PC-3 (cell line): ENCODE measurements around the gene MKNK1. TPM values are rescaled to one million over a fixed set of nuclear protein-coding genes. Genes with fewer than 3 reads are reported as not detected.

Source experiments
- ATAC-seq: fragments of 200-7000 bp; cut with Tn5 transposase; 2 replicates; pipeline ENCODE4 v1.9.1; 2020; ENCODE audit warnings: mild to moderate bottlenecking, moderate library complexity
- BruUV-seq: library from RNA; stranded (reverse); fragments of 400-500 nt; replicated peaks from 2 replicates; lab custom pipeline; 2021; lab: Mats Ljungman, UMichigan
- CTCF ChIA-PET: fragments of 300-600 bp; sonication (Branson Sonifier 250); formaldehyde crosslinking; loops from one replicate; lab custom pipeline; 2022; ENCODE audit warnings: antibody characterized with exemption; lab: Charles Lee
- POLR2A ChIA-PET: fragments of 300-600 bp; sonication (Branson Sonifier 250); formaldehyde crosslinking; loops from one replicate; lab custom pipeline; 2022; ENCODE audit warnings: antibody characterized with exemption; ENCODE audit not compliant: unreplicated experiment; lab: Charles Lee
- DNase-seq: peaks from one replicate; pipeline ENCODE4 v3.0.0-alpha.2; 2015
- H2AFZ ChIP-seq: fragments of 300-600 bp; sonication (generic); 2 replicates; pipeline ENCODE4 v1.6.0; 2016; ENCODE audit warnings: antibody characterized with exemption, low read length
- H3F3A ChIP-seq: fragments of 300-600 bp; sonication (generic); one replicate; pipeline ENCODE4 v1.6.0; 2017; ENCODE audit warnings: antibody characterized with exemption, low read length, control low read depth, mild to moderate bottlenecking; ENCODE audit not compliant: unreplicated experiment
- H3K27ac ChIP-seq: fragments of 300-600 bp; sonication (generic); 2 replicates; pipeline ENCODE4 v1.5.1; 2016; ENCODE audit warnings: mild to moderate bottlenecking, low read length
- H3K27me3 ChIP-seq: fragments of 300-600 bp; sonication (generic); 2 replicates; pipeline ENCODE4 v1.6.1; 2016; ENCODE audit warnings: low read length, mixed read lengths
- H3K36me3 ChIP-seq: fragments of 300-600 bp; sonication (generic); 2 replicates; pipeline ENCODE4 v1.6.1; 2016; ENCODE audit warnings: low read depth, mixed run types, low read length, mixed read lengths
- H3K4me1 ChIP-seq: fragments of 300-600 bp; sonication (generic); 2 replicates; pipeline ENCODE4 v1.5.1; 2016; ENCODE audit warnings: low read length; ENCODE audit not compliant: insufficient read depth
- H3K4me2 ChIP-seq: fragments of 300-600 bp; sonication (generic); 2 replicates; pipeline ENCODE4 v1.6.0; 2016; ENCODE audit warnings: low read length
- H3K4me3 ChIP-seq: fragments of 300-600 bp; sonication (generic); 2 replicates; pipeline ENCODE4 v1.5.1; 2016; ENCODE audit warnings: mild to moderate bottlenecking, low read length, mixed read lengths
- H3K79me2 ChIP-seq: fragments of 300-600 bp; sonication (generic); 2 replicates; pipeline ENCODE4 v1.6.1; 2017; ENCODE audit warnings: low read length, mixed read lengths
- H3K9ac ChIP-seq: fragments of 300-600 bp; sonication (generic); 2 replicates; pipeline ENCODE4 v1.6.0; 2016; ENCODE audit warnings: mild to moderate bottlenecking, low read length
- H3K9me2 ChIP-seq: fragments of 300-600 bp; sonication (generic); replicated peaks from 2 replicates; pipeline ENCODE4 v1.6.1; 2016; ENCODE audit warnings: mixed run types, low read length, mixed read lengths
- H3K9me3 ChIP-seq: fragments of 300-600 bp; sonication (generic); 2 replicates; pipeline ENCODE4 v1.6.1; 2016; ENCODE audit warnings: low read length, mixed read lengths
- H4K20me1 ChIP-seq: fragments of 300-600 bp; sonication (generic); 2 replicates; pipeline ENCODE4 v1.6.1; 2016; ENCODE audit warnings: low read length, mixed read lengths
- EZH2 ChIP-seq: fragments of 300-600 bp; sonication (generic); IDR thresholded peaks from one replicate; pipeline ENCODE4 v1.6.1; 2017; ENCODE audit warnings: antibody characterized with exemption, mild to moderate bottlenecking, low read length; ENCODE audit not compliant: unreplicated experiment
- EZH2phosphoT487 ChIP-seq: fragments of 300-600 bp; sonication (generic); IDR thresholded peaks from 2 replicates; pipeline ENCODE4 v1.6.1; 2018; ENCODE audit warnings: mild to moderate bottlenecking, antibody characterized with exemption, low read length, borderline replicate concordance
- intact Hi-C: fragments of 100-400 bp; cut with micrococcal nuclease; formaldehyde crosslinking; loops from 2 replicates; pipeline ENCODE4 v1.9.0; 2023
- total RNA-seq: library from RNA; depleted of rRNA; stranded (reverse); fragments of >200 nt; gene quantifications from 2 replicates; pipeline ENCODE4 v1.2.3, GENCODE V29; 2014
- TF ChIP-seq, protein P1 (sequence below): fragments of 300-600 bp; sonication (generic); conservative IDR thresholded peaks from 2 replicates; pipeline ENCODE4 v1.5.1; 2017; ENCODE audit warnings: antibody characterized with exemption, low read depth, mild to moderate bottlenecking, low read length

The MKNK1 gene
- total RNA-seq, 1 experiment from 2014 or later: 36.8 TPM

DNA sequence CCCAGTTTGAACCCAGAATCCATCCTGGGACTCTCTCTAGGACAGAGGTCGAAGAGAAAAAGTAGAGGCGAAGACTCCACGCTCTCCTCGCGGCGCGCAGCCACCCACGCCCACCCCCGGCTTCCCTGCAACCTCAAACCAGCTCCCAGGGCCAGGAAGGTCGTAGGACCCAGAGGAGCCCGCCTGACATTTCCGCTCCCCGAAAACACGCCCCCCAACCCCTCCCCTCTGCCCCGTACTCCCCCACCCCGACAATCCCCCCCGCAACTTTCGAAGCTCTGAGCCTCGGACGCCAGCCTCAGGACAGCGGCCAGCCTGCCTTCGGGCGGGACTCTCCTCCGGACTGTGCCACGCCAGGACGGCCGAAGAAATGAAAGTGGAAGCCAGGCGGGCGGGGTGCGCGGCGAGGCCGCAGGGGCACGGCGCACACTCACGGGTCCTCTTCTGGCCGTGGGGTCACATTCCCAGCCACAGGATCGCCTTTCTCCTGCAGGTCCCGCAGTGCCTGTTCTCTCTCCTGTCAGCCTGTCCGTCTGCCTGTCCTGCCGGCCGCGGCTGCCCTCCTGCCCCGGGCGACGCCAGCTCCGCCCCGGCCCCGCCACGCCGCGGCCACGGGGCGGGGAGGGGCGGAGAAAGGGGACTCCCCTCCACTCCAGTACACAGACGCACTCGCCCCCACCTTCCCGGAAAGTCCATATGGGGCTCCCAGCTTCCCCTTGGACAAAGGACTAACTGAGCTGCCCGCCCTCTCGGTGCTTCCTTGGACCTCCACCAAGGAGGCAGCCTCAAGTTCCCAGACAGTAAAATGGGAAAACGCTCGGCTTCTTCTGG, 12.4 kb upstream of the MKNK1 start, which contains the start of gene MOB3C:
TSS of gene MOB3C (minus strand) at position 535 of the 831 bp plus-strand sequence. CDS start 3,490 bp downstream, outside the sequence.
- Histone ChIP-seq H2AFZ (peak within 1 kb of the TSS; percentile 84), H3K4me1 (peaks cover 54% of the 10 kb centered on the region), H3K4me3 (peak within 1 kb of the TSS; percentile 91), H3K79me2 (peaks cover 22% of the 10 kb centered on the region), H3K9me2 (no peaks in the 10 kb centered on the region), H3K36me3 (no peaks in the 10 kb centered on the region), H3K9me3 (no peaks in the 10 kb centered on the region), H3K9ac (peak within 1 kb of the TSS; percentile 80), H3K27me3 (no peaks in the 10 kb centered on the region), H3F3A (no peaks in the 10 kb centered on the region), H4K20me1 (no peaks in the 10 kb centered on the region), H3K4me2 (peak within 1 kb of the TSS; percentile 87), H3K27ac (peak within 1 kb of the TSS; percentile 33)
- CTCF ChIA-PET: no interaction called here
- no peak for TF ChIP-seq EZH2phosphoT487
- TF ChIP-seq, protein P1, sequence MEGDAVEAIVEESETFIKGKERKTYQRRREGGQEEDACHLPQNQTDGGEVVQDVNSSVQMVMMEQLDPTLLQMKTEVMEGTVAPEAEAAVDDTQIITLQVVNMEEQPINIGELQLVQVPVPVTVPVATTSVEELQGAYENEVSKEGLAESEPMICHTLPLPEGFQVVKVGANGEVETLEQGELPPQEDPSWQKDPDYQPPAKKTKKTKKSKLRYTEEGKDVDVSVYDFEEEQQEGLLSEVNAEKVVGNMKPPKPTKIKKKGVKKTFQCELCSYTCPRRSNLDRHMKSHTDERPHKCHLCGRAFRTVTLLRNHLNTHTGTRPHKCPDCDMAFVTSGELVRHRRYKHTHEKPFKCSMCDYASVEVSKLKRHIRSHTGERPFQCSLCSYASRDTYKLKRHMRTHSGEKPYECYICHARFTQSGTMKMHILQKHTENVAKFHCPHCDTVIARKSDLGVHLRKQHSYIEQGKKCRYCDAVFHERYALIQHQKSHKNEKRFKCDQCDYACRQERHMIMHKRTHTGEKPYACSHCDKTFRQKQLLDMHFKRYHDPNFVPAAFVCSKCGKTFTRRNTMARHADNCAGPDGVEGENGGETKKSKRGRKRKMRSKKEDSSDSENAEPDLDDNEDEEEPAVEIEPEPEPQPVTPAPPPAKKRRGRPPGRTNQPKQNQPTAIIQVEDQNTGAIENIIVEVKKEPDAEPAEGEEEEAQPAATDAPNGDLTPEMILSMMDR: no peak
- TF ChIP-seq EZH2: no peak
- BruUV-seq: no TSS peak
- DNase-seq (peak; percentile 71), ATAC-seq (peak; percentile 68)
- intact Hi-C loops: no loop called here
- POLR2A ChIA-PET: interaction anchor here (1.0 kb wide), 1 partner anchor 12 kb away, joined by 5 read pairs; the partner anchor contains the start of gene MKNK1

DNA sequence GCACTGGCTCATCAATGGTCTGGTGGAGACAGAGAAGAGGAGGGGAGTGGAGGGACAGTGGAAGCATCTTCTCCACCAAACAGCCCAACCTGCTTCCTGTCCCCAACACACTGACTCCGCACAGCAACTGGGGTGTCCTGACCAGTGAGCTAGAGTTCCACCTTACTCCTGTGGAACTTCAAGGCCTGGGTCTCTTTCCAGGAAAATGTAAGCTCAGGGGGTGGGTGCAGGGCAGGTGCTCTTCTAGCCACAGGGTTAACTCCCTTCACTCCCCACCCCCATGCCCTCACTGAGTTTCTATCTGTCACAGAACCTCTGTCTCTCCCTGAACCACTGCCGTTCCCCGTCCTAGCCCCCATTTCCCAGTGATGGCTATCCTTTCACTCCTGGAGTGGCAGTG, 11.7 kb upstream of the MKNK1 start:
- Histone ChIP-seq H3K4me3 (peak overlapping the region; percentile 91), H3F3A (no peaks in the 10 kb centered on the region), H3K27ac (no peak overlapping the region), H3K79me2 (peaks cover 30% of the 10 kb centered on the region), H3K27me3 (no peaks in the 10 kb centered on the region), H3K4me2 (peak overlapping the region; percentile 87), H4K20me1 (no peaks in the 10 kb centered on the region), H3K9me2 (no peaks in the 10 kb centered on the region), H3K4me1 (peaks cover 56% of the 10 kb centered on the region), H3K9me3 (no peaks in the 10 kb centered on the region), H2AFZ (no peak overlapping the region), H3K9ac (peak overlapping the region; percentile 80), H3K36me3 (0 out of 2 replicates have a peak, but pooled peaks cover 2% of the 10 kb centered on the region)
- ChIA-PET CTCF (no interaction called here), POLR2A (interaction anchor here (0.6 kb wide), 1 partner anchor 52 kb away, joined by 3 read pairs; no protein-coding TSS in a partner anchor)
- DNase-seq (no peak), ATAC-seq (no peak)
- TF ChIP-seq EZH2: no peak
- no peak for TF ChIP-seq EZH2phosphoT487
- TF ChIP-seq, protein P1: no peak
- intact Hi-C loops: no loop called here
- no TSS peak for BruUV-seq

DNA sequence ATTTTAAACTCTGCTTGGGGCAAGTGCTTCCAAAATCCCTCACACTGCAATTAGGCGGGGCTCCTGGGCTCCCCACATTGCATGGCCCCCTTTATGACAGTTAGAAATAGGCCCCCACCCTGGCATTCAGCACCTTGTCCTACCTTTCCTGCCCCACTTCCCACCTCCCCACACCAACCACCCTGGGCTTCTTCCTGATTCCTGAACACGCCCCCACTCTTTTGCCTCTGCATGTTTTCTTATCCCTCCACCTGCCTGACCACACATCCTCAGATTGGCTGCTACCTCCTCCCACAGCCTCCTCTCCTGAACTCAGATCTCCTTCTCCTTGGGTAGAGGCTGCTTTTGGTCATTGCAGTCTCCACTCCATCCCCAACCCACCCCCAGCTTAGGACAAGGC, 11.0 kb upstream of the MKNK1 start:
- CTCF ChIA-PET: no interaction called here
- H3F3A ChIP-seq: no peaks in the 10 kb centered on the region
- H3K4me3 ChIP-seq: peak overlapping the region; percentile 91; the same call in 1 of the 2 replicates
- H4K20me1 ChIP-seq: no peaks in the 10 kb centered on the region
- peaks cover 58% of the 10 kb centered on the region for H3K4me1 ChIP-seq
- H3K9me2 ChIP-seq: no peaks in the 10 kb centered on the region
- ATAC-seq (no peak), DNase-seq (no peak)
- H3K27ac ChIP-seq: no peak overlapping the region
- H3K36me3 ChIP-seq: 0 out of 2 replicates have a peak, but pooled peaks cover 2% of the 10 kb centered on the region
- intact Hi-C loops: no loop called here
- no peaks in the 10 kb centered on the region for H3K9me3 ChIP-seq
- no peak overlapping the region for H3K9ac ChIP-seq
- peak overlapping the region; percentile 87 for H3K4me2 ChIP-seq
- H3K27me3 ChIP-seq: no peaks in the 10 kb centered on the region
- POLR2A ChIA-PET: interaction anchor here (0.6 kb wide), 1 partner anchor 53 kb away, joined by 3 read pairs; no protein-coding TSS in a partner anchor
- peaks cover 33% of the 10 kb centered on the region for H3K79me2 ChIP-seq
- TF ChIP-seq EZH2: no peak
- TF ChIP-seq EZH2phosphoT487: no peak
- TF ChIP-seq, protein P1: no peak
- H2AFZ ChIP-seq: no peak overlapping the region
- no TSS peak for BruUV-seq
